Stimulated activated CD8-positive, alpha-beta memory T cell treated with anti-CD3 and anti-CD28 coated beads, Interleukin-2, amount 100 ng/mL, for 48 hours (primary cell): ENCODE data around the gene POLE4.
A peak's percentile ranks its signal among the peaks of the same experiment; 100 is the strongest.

Experiments used
- DNase-seq, 2 donors: peaks; one replicate each; pipeline ENCODE4 v3.0.0-alpha.2; 2020; ENCODE audit warnings: low read depth in 2 of 2

The POLE4 gene, protein sequence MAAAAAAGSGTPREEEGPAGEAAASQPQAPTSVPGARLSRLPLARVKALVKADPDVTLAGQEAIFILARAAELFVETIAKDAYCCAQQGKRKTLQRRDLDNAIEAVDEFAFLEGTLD

GRCh38 chr2:74958274-74959105 lies at the start of gene POLE4:
Gene POLE4 (plus strand): TSS chr2:74958643. CDS start chr2:74958680, 37 bp downstream.
- DNase-seq, result peak; percentile 83 to 91

DNA sequence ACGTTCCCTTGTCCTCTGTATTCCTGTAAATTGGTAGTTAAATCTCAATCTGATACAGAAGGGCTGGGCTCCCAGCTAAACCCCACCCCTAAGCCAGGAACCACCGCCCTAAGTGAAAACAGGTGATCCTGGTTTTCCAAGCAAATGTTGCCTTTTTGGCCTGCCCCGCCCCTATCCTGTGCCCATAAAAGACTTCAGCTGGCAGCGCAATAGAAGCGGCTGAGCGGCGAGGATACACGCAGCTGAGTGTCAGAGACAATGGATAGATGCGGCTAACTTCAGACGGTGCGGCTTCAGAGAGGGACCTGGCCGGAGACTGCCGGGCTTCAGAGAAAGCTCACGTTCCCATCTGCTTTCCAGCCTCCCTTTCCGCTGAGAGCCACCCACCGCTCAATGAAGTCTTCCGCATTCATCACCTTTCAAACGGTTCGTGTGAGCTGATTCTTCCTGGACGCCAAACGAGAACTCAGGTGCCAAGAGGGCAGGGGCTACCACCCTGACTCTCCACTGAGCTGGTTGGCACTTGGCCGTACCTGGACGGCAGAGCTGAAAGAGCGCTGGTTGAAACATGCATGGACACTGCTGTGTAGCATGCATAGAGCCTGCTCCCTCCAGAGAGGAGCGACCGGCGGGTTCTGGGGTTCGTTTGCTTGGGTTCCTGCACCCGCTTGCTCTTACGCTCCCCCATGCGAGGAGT lies 49.5 kb upstream of the POLE4 start:
- no peak for DNase-seq

GRCh38 chr2:74910245-74910644 lies 48.2 kb upstream of the POLE4 start:
- no peak for DNase-seq

- DNase-seq, result no peak
These were observed 47.4 kb upstream of the POLE4 start for GRCh38 chr2:74911061-74911460.

- peak; percentile 19 to 41 for DNase-seq
These were observed 42.7 kb upstream of the POLE4 start for GRCh38 chr2:74915743-74916142.

- DNase-seq, result no peak
These were observed 42.0 kb upstream of the POLE4 start for GRCh38 chr2:74916394-74916793.

DNA sequence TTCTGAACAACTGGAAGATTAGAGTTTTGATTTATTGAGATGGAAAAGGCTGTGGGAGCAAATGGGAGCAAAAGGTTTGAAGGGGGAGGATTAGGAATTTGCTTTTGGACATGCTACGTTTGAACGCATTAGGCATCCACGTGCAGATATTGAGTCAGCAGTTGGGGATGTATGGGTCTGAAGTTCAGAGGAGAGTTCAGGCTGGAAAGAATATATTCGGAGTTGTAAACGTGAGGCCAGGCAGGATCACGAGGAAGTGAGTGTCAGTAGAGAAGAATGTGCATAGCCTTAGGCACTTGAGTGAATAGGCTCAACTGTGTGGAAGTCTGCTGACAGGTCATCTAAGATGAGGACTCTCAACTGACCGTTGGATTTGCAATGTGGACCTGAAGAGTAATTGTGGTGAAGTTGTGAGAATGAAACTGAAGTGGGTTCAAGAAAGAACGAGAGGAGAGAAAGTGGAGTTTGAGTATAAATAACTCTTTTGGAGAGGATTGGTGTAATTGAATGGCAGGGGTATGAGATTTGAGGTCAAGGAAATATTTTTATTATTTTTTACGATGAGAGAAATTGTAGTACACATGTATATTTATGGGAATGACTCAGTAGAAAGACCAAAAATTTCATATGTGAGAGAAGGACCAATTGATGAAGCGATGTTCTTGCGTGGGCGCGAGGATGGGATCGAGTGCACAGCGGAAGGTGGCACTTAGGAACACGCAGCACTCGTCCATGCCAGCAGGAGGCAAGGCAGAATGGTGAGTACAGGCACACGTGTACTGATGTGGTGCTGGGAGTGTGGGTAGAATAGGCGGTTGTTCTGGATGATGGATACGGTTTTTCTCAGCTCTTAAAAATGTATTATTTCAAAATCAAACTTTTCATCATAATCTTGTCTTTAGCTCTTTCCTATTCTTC lies 40.5 kb upstream of the POLE4 start:
- DNase-seq, result no peak

DNA sequence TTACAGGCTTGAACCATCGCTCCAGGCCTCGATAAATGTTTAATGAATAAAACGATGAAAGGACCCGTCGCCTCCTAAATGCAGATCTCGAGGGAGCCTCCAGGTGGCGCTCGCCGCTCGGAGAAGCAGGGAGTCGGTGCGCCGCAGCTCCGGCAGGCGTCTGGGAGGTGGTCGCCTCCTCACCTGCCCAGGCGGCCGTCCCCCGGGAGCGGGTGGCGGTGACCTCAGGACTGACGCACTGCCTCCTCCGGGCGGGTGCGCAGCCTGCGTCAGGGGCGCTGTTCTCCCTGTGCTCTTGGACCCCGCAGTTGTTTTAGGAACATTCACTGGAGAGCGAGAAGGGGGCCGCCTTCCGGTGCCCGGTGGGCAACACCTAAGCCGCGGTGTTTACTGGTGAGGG lies 38.6 kb upstream of the POLE4 start:
- DNase-seq, result peak; percentile 58 to 69

DNA sequence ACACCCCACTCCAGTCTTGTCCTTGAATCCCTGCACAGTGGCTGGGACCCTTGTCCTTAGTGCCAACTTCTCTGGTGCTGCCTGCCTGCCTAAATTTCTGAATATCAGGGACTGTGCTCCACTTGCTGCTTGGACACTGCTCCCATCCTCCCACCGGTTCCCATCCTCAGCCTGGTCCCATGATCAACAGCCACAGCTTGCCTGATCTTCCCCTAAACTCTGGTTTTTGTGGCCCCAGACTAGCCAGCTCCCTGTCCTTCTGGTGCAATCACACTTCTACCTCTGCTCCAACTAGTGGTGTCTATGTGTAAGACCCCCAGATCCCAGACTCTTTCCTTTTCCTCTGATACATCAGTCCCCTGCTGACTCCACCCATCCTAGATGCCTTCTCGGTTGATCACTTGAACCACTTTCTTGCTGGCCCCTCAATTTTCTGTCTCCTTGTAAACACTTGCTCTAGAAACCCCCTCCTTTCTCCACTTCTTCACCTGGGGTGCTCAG lies 37.2 kb upstream of the POLE4 start:
- no peak for DNase-seq

DNA sequence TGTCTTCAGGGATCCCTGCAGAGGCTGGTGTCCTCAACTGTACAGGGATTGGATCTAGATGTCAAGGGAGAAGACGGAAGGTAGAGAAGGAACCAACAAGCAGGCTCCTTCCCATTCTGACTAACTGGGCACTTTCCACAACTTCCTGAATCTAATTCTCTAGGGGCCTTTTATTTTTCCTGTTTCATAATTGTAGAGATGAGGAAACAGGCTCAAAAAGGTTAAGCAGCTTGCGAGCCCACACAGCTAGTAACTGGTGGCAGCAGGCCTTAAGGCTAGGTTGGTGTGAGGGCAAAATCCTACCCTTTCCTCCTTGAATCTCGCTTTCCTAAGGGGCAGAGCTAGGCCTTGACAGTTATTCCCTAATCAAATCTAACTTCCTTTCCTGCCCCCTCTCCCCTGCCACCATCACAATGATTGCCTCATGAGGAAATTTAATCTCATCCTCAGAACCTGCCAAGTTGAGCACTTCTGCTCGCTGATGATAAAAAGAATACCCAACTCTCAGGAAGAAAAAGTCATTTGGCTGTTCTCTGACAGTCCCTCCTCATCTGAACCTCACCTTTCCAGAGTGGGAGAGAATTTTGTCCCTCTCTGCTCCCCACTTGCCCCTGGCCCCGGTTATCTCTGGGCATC lies 35.7 kb upstream of the POLE4 start:
- DNase-seq, result no peak

GRCh38 chr2:74924463-74925265 lies 33.8 kb upstream of the POLE4 start:
- DNase-seq, result no peak

- DNase-seq, result no peak
These were observed 33.1 kb upstream of the POLE4 start for GRCh38 chr2:74925361-74925786.

DNA sequence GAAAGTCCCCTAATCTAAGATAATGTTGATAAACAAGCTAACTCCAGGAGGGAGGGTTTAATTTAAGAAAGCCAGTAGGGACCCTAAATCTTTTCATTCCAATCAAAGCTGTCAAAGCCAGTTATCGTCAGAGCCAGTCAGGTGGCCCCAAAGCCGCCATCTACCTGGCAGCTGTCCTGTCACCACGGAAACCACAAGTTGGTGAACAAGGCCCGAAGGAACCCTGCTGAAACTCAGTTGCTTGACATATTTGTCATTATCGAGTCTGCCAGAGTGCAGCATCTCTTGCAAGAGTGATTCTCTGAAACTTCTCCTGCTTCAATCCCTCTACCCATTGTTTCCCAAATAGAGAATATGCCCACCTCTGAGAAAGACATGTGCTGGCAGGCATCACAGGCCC lies 30.8 kb upstream of the POLE4 start:
- no peak for DNase-seq

- DNase-seq, result no peak
These were observed 27.5 kb upstream of the POLE4 start for GRCh38 chr2:74930811-74931486.

DNA sequence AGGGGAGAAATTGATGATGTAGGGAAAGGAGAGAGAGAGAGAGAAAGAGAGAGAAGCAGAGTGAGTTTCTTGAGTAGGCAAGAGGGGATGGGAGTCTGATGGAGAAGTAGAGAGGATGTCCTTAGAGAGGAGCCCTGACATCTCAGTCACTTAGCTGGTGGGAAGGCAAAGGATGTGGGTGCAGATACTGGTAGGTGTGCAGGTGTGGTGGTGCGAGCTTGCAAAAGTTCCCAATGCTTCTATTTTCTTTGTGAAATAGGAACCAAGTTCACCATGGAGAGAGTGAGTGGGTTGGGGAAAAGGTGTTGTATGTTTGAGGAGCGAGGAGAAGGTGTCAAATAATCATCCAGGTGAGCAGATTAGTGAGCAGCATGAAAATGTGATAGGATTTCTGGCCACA lies 26.5 kb upstream of the POLE4 start:
- DNase-seq, result no peak

- no peak for DNase-seq
These were observed 22.5 kb upstream of the POLE4 start for GRCh38 chr2:74935975-74936391.

- no peak for DNase-seq
These were observed 21.1 kb upstream of the POLE4 start for GRCh38 chr2:74937221-74937880.

DNA sequence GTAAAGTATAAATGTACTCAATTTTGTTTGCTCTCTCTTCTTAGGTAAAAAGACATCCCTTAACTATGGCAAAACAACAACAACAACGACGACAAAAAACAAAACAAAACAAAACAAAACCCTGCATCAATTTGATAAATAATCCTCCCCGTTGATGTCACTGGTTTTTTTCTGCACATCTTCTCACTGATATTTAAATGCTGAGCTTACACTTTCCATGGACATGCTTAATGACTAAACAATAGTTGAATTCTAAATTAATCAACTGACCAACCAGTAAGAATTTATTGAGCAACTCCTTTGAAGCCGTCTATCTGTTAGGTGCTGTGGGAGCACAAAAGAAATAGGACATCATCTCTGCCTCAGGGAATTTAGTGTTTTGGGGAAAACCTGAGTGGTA lies 20.2 kb upstream of the POLE4 start:
- DNase-seq, result no peak
